Stomach (tissue), 9 donors: ENCODE results near the gene CEP112. TPM values are rescaled to one million over a fixed set of nuclear protein-coding genes. Genes with fewer than 3 reads are reported as not detected.

Experiments
- DNase-seq, 2 donors: peaks; one replicate each; pipeline versions ENCODE4 v3.0.0 to v3.0.0-alpha.2; 2013 to 2019
- H3K27ac ChIP-seq, 5 donors: fragments of 200-600 bp in 4 of 5; sonication (generic) in 4 of 5; one replicate each; pipeline ENCODE4 v1.5.1; 2013 to 2019; ENCODE audit warnings: mild to moderate bottlenecking in 1 of 5, moderate library complexity in 1 of 5
- H3K27me3 ChIP-seq, 3 donors: fragments of 200-600 bp; sonication (generic); one replicate each; pipeline ENCODE4 v1.5.1; 2017 to 2019; ENCODE audit warnings: mixed run types in 1 of 3
- H3K36me3 ChIP-seq, 4 donors: fragments of 200-600 bp; sonication (generic); 1 replicate in 3 of 4; 2 replicates in 1 of 4; pipeline ENCODE4 v1.5.1; 2016 to 2019
- H3K4me1 ChIP-seq, 4 donors: fragments of 200-600 bp; sonication (generic); one replicate each; pipeline ENCODE4 v1.5.1; 2016 to 2019
- H3K4me3 ChIP-seq, 4 donors: fragments of 200-600 bp; sonication (generic) in 3 of 4; one replicate each; pipeline ENCODE4 v1.5.1; 2016 to 2019; ENCODE audit warnings: mild to moderate bottlenecking in 1 of 4
- H3K9me3 ChIP-seq, 4 donors: fragments of 200-600 bp; sonication (generic); one replicate each; pipeline ENCODE4 v1.5.1; 2016 to 2019
- EP300 ChIP-seq: sonication (generic); formaldehyde crosslinking; IDR thresholded peaks from one replicate; pipeline ENCODE4 v1.6.1; 2017; ENCODE audit warnings: antibody characterized with exemption
- POLR2A ChIP-seq, 4 donors: fragments of 450-650 bp; IDR thresholded peaks; one replicate each; pipeline ENCODE4 v1.6.1; 2016; ENCODE audit warnings: antibody characterized with exemption in 4 of 4, control low read depth in 2 of 4, mild to moderate bottlenecking in 1 of 4, moderate library complexity in 1 of 4
- POLR2AphosphoS5 ChIP-seq, 3 donors: sonication (generic); formaldehyde crosslinking; IDR thresholded peaks; one replicate each; pipeline ENCODE4 v1.6.1; 2016; ENCODE audit warnings: antibody characterized with exemption in 3 of 3
- WGBS, 5 donors: extraction: QIAGEN DNeasy Blood & Tissue Kit in 3 of 5; methylation state at CpG; one replicate each; pipeline versions ENCODE4 v1.1.5 to v1.1.7; 2013 to 2018; 5-methylcytosine and 5-hydroxymethylcytosine counted together
- intact Hi-C: fragments of 100-400 bp; cut with DNase I; formaldehyde crosslinking; loops from one replicate; pipeline ENCODE4 v1.15.1; 2023; ENCODE audit warnings: low total_unique reads
- polyA plus RNA-seq, 3 donors: library from polyadenylated mRNA; stranded (reverse); fragments of 200-250 nt; gene quantifications; one replicate each; pipeline ENCODE4 v1.2.3, GENCODE V29; 2013
- total RNA-seq, 5 donors: library from RNA; depleted of rRNA; stranded (reverse); fragments of >200 nt; gene quantifications; one replicate each; pipeline versions ENCODE4 v1.1.0 to v1.2.3, GENCODE V29; 2014 to 2016
- TF ChIP-seq, protein P1 (sequence below), 7 experiments: fragments of 450-650 bp in 4 of 7; fragments of 200-600 bp in 3 of 7; sonication (generic) in 3 of 7; IDR thresholded peaks; one replicate each; pipeline ENCODE4 v1.5.1; 2016 to 2019; ENCODE audit warnings: antibody characterized with exemption in 7 of 7, control low read depth in 2 of 7, mild to moderate bottlenecking in 1 of 7
- donor health status: healthy with polysubstance abuse.
- donor health status: Bipolar disorder and iron deficiency.
- donor health status: healthy.

Gene CEP112
- total and polyA plus RNA-seq, 8 donors, result 3.5 to 108 (median 13.3) TPM

- no peaks in the 10 kb centered on the region for H3K36me3 ChIP-seq
- 71 to 79% (median 74%) methylated on average over 5 of the region's 5 CpGs for WGBS, 5 donors
- TF ChIP-seq POLR2A (IDR thresholded peaks at IDR 0.05), result no peak
- no peak for TF ChIP-seq EP300
- TF ChIP-seq, protein P1, sequence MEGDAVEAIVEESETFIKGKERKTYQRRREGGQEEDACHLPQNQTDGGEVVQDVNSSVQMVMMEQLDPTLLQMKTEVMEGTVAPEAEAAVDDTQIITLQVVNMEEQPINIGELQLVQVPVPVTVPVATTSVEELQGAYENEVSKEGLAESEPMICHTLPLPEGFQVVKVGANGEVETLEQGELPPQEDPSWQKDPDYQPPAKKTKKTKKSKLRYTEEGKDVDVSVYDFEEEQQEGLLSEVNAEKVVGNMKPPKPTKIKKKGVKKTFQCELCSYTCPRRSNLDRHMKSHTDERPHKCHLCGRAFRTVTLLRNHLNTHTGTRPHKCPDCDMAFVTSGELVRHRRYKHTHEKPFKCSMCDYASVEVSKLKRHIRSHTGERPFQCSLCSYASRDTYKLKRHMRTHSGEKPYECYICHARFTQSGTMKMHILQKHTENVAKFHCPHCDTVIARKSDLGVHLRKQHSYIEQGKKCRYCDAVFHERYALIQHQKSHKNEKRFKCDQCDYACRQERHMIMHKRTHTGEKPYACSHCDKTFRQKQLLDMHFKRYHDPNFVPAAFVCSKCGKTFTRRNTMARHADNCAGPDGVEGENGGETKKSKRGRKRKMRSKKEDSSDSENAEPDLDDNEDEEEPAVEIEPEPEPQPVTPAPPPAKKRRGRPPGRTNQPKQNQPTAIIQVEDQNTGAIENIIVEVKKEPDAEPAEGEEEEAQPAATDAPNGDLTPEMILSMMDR (IDR thresholded peaks at IDR 0.05), result no peak
- no peak for TF ChIP-seq POLR2AphosphoS5 (IDR thresholded peaks at IDR 0.05)
- peaks cover 0 to 10% (median 2%) of the 10 kb centered on the region in 4 donors for H3K4me1 ChIP-seq
- peaks cover 0 to 13% (median 0%) of the 10 kb centered on the region in 4 donors for H3K9me3 ChIP-seq
- H3K27ac ChIP-seq, result no peak overlapping the region
- no peak for DNase-seq
- H3K27me3 ChIP-seq, result no peaks in the 10 kb centered on the region
- intact Hi-C loops, result no loop called here
- no peak overlapping the region for H3K4me3 ChIP-seq
Measured at GRCh38 chr17:65914784-65915342, 277.1 kb downstream of the CEP112 start.

DNA sequence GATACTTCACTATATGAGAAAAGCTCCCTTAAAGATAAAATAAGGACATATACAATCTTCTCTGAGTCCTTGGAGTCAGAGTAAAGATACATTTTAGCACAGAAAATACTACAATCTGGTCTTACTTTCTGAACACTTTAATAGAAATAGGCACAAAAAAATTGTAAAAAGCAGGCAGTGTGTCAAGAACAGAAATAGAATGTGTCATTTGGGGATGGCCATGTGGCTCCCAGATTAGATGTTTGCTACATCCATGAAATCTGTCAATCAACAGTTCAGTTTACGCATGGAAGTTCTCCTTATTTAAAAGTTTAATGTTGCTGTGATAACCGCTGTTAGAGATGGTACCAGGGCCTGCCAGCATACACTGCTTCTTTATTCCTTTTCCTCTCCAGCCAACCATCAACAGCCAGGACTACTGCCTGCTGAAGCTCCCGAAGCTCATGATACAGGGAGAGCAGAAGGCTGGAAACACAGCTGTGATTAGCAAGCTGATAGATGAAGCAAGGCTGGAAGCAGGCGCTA lies 278.5 kb downstream of the CEP112 start:
- H3K4me1 ChIP-seq, result peaks cover 0 to 4% (median 0%) of the 10 kb centered on the region in 4 donors
- no peaks in the 10 kb centered on the region for H3K27me3 ChIP-seq
- no peak for DNase-seq
- intact Hi-C loops, result no loop called here
- H3K27ac ChIP-seq, result no peak overlapping the region
- 86 to 93% (median 89%) methylated on average over 4 of the region's 4 CpGs for WGBS, 5 donors
- H3K36me3 ChIP-seq, result no peaks in the 10 kb centered on the region
- no peak overlapping the region for H3K4me3 ChIP-seq
- TF ChIP-seq, protein P1 (IDR thresholded peaks at IDR 0.05), result no peak
- TF ChIP-seq POLR2AphosphoS5 (IDR thresholded peaks at IDR 0.05) (no peak), POLR2A (IDR thresholded peaks at IDR 0.05) (no peak), EP300 (no peak)
- peaks cover 0 to 13% (median 0%) of the 10 kb centered on the region in 4 donors for H3K9me3 ChIP-seq

DNA sequence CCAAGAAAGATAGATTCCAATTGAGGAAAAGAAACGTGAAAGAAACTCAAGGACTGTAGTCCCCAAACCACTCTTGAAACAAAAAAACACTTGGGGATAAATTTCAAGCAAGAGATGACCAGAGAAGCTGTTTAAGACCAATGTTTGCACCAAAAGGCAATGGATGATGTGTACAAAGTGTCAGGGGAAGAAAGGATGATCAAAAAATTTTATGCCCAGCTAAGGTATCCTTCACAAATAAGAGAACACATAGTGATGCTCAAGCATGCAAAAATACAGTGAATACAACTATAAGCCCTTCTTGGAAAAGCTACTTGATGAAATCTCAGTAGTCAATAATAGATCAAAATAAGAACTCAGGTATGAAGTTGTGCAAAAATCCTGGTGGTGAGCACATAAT lies 281.1 kb downstream of the CEP112 start:
- no peak for DNase-seq
- TF ChIP-seq POLR2AphosphoS5 (IDR thresholded peaks at IDR 0.05), result no peak
- TF ChIP-seq, protein P1 (IDR thresholded peaks at IDR 0.05), result no peak
- TF ChIP-seq EP300, result no peak
- TF ChIP-seq POLR2A (IDR thresholded peaks at IDR 0.05), result no peak
- Histone ChIP-seq H3K27ac (no peak overlapping the region), H3K27me3 (no peaks in the 10 kb centered on the region), H3K4me1 (no peaks in the 10 kb centered on the region), H3K36me3 (no peaks in the 10 kb centered on the region), H3K4me3 (no peak overlapping the region), H3K9me3 (peaks cover 0 to 13% (median 0%) of the 10 kb centered on the region in 4 donors)
- WGBS, 5 donors, result 81 to 97% (median 87%) methylated on average over 1 of the region's 1 CpG
- intact Hi-C loops, result no loop called here

GRCh38 chr17:65902831-65903522 lies 289.0 kb downstream of the CEP112 start:
- H3K36me3 ChIP-seq, result no peaks in the 10 kb centered on the region
- no peaks in the 10 kb centered on the region for H3K4me1 ChIP-seq
- H3K27me3 ChIP-seq, result no peaks in the 10 kb centered on the region
- peak in 1 of 2 donors; percentile 26 for DNase-seq
- no peak overlapping the region for H3K4me3 ChIP-seq
- no peaks in the 10 kb centered on the region for H3K9me3 ChIP-seq
- intact Hi-C loops, result no loop called here
- no peak overlapping the region for H3K27ac ChIP-seq
- 66 to 77% (median 75%) methylated on average over 11 of the region's 11 CpGs for WGBS, 5 donors
- TF ChIP-seq EP300, result no peak
- no peak for TF ChIP-seq POLR2AphosphoS5 (IDR thresholded peaks at IDR 0.05)
- TF ChIP-seq, protein P1 (IDR thresholded peaks at IDR 0.05), result no peak
- TF ChIP-seq POLR2A (IDR thresholded peaks at IDR 0.05), result no peak
